HCT116 (cell line): ENCODE measurements around the gene ZNF318.

Experiments used
- ATF3 ChIP-seq: IDR thresholded peaks from 2 replicates; pipeline ENCODE4 v1.6.1; 2012
- CBX3 ChIP-seq: IDR thresholded peaks from 2 replicates; pipeline ENCODE4 v1.6.1; 2012; ENCODE audit warnings: low read depth
- CTCF ChIP-seq, 3 experiments: fragments of 200-600 bp in 1 of 3; sonication (generic) in 1 of 3; IDR thresholded peaks in 2 of 3; conservative IDR thresholded peaks in 1 of 3; 2 replicates each; pipeline ENCODE4 v1.5.1; 2012 to 2017; ENCODE audit warnings: low read depth in 2 of 3, low read length in 2 of 3, antibody characterized with exemption in 1 of 3, borderline replicate concordance in 1 of 3, control low read depth in 1 of 3, mild to moderate bottlenecking in 1 of 3, mixed read lengths in 1 of 3, mixed run types in 1 of 3, moderate library complexity in 1 of 3; ENCODE audit not compliant: insufficient read depth in 1 of 3
- EGR1 ChIP-seq: IDR thresholded peaks from 2 replicates; pipeline ENCODE4 v1.6.1; 2012; ENCODE audit warnings: low read depth
- MAX ChIP-seq: IDR thresholded peaks from 2 replicates; pipeline ENCODE4 v1.6.1; 2012
- POLR2A ChIP-seq: IDR thresholded peaks from 2 replicates; pipeline ENCODE4 v1.7.0; 2011; ENCODE audit warnings: borderline replicate concordance; ENCODE audit not compliant: insufficient read depth, insufficient read length; ENCODE audit errors: extremely low read depth
- POLR2AphosphoS5 ChIP-seq: IDR thresholded peaks from 2 replicates; pipeline ENCODE4 v1.6.1; 2011; ENCODE audit warnings: mild to moderate bottlenecking, low read depth, low read length, moderate library complexity
- RAD21 ChIP-seq: IDR thresholded peaks from 2 replicates; pipeline ENCODE4 v1.6.1; 2012; ENCODE audit warnings: low read depth, mild to moderate bottlenecking
- REST ChIP-seq: IDR thresholded peaks from 2 replicates; pipeline ENCODE4 v1.6.1; 2012; ENCODE audit warnings: low read depth
- SIN3A ChIP-seq: IDR thresholded peaks from 2 replicates; pipeline ENCODE4 v1.6.1; 2012; ENCODE audit warnings: low read depth
- TCF7L2 ChIP-seq: IDR thresholded peaks from 2 replicates; pipeline ENCODE4 v1.7.0; 2011; ENCODE audit warnings: borderline replicate concordance, inconsistent platforms; ENCODE audit not compliant: insufficient read depth, insufficient read length; ENCODE audit errors: extremely low read depth
- ZNF274 ChIP-seq: fragments of 200-500 bp; sonication (Bioruptor generic); IDR thresholded peaks from 2 replicates; pipeline ENCODE4 v1.6.1; 2014; ENCODE audit warnings: mild to moderate bottlenecking, low read depth, low read length, inconsistent platforms

GRCh38 chr6:43298565-43299337 lies 70.7 kb downstream of the ZNF318 start:
- TF ChIP-seq EGR1 (no peak), POLR2A (no peak), TCF7L2 (no peak), CTCF (IDR thresholded peaks at IDR 0.05 in 2 of 3, conservative IDR thresholded peaks at IDR 0.05 in 1 of 3; ENCODE audit: borderline replicate concordance in 1 of 3, insufficient read depth in 1 of 3, low read depth in 2 of 3, low read length in 2 of 3) (no peak), MAX (no peak), SIN3A (no peak), POLR2AphosphoS5 (no peak), RAD21 (no peak), ATF3 (no peak), REST (no peak), ZNF274 (no peak), CBX3 (no peak)
